Calu3 (cell line): Measurements from ENCODE around the gene MAGED1. TPM values are rescaled to one million over a fixed set of nuclear protein-coding genes. Genes with fewer than 3 reads are reported as not detected.

ENCODE experiments used
- BruUV-seq: library from RNA; stranded (reverse); fragments of 400-500 nt; replicated peaks from 2 replicates; lab custom pipeline; 2021; lab: Mats Ljungman, UMichigan
- CTCF ChIA-PET: fragments of 300-600 bp; sonication (Branson Sonifier 250); formaldehyde crosslinking; loops from one replicate; lab custom pipeline; 2022; ENCODE audit warnings: antibody characterized with exemption; lab: Charles Lee
- DNase-seq: peaks from one replicate; pipeline ENCODE4 v3.0.0; 2022
- H3K27ac Mint-ChIP-seq: one replicate; pipeline ENCODE4 v1.8.0; 2022; ENCODE audit warnings: mixed read lengths; ENCODE audit not compliant: unreplicated experiment
- H3K27me3 Mint-ChIP-seq: one replicate; pipeline ENCODE4 v1.8.0; 2022; ENCODE audit warnings: mixed read lengths; ENCODE audit not compliant: unreplicated experiment
- H3K36me3 Mint-ChIP-seq: one replicate; pipeline ENCODE4 v1.8.0; 2022; ENCODE audit warnings: mild to moderate bottlenecking, moderate library complexity, mixed read lengths; ENCODE audit not compliant: insufficient read depth, unreplicated experiment
- H3K4me1 Mint-ChIP-seq: one replicate; pipeline ENCODE4 v1.8.0; 2022; ENCODE audit warnings: mild to moderate bottlenecking, low read depth, mixed read lengths; ENCODE audit not compliant: unreplicated experiment
- H3K4me3 Mint-ChIP-seq: one replicate; pipeline ENCODE4 v1.8.0; 2022; ENCODE audit warnings: mild to moderate bottlenecking, low read depth, moderate library complexity, mixed read lengths; ENCODE audit not compliant: unreplicated experiment
- H3K9me3 Mint-ChIP-seq: one replicate; pipeline ENCODE4 v1.8.0; 2022; ENCODE audit warnings: low read depth, mixed read lengths; ENCODE audit not compliant: unreplicated experiment
- intact Hi-C: fragments of 100-400 bp; cut with micrococcal nuclease; formaldehyde crosslinking; loops from one replicate; pipeline ENCODE4 v1.10.0; 2022; ENCODE audit not compliant: unreplicated experiment
- total RNA-seq: library from RNA; stranded (reverse); gene quantifications from 2 replicates; pipeline ENCODE4 v1.2.3, GENCODE V29; 2022
- TF ChIP-seq, protein P1 (sequence below): fragments of 200-600 bp; IDR thresholded peaks from one replicate; pipeline ENCODE4 v1.8.0; 2022; ENCODE audit warnings: antibody characterized with exemption; ENCODE audit not compliant: unreplicated experiment

Gene MAGED1
- total RNA-seq, 1 experiment from 2014 or later: 107 TPM

- H3K27ac Mint-ChIP-seq: no peak overlapping the region
- no peaks in the 10 kb centered on the region for H3K9me3 Mint-ChIP-seq
- TF ChIP-seq, protein P1, sequence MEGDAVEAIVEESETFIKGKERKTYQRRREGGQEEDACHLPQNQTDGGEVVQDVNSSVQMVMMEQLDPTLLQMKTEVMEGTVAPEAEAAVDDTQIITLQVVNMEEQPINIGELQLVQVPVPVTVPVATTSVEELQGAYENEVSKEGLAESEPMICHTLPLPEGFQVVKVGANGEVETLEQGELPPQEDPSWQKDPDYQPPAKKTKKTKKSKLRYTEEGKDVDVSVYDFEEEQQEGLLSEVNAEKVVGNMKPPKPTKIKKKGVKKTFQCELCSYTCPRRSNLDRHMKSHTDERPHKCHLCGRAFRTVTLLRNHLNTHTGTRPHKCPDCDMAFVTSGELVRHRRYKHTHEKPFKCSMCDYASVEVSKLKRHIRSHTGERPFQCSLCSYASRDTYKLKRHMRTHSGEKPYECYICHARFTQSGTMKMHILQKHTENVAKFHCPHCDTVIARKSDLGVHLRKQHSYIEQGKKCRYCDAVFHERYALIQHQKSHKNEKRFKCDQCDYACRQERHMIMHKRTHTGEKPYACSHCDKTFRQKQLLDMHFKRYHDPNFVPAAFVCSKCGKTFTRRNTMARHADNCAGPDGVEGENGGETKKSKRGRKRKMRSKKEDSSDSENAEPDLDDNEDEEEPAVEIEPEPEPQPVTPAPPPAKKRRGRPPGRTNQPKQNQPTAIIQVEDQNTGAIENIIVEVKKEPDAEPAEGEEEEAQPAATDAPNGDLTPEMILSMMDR: no peak
- H3K36me3 Mint-ChIP-seq: peaks cover 9% of the 10 kb centered on the region
- intact Hi-C loops: no loop called here
- DNase-seq: no peak
- H3K4me3 Mint-ChIP-seq: no peak overlapping the region
- no peaks in the 10 kb centered on the region for H3K4me1 Mint-ChIP-seq
- no TSS peak for BruUV-seq
- H3K27me3 Mint-ChIP-seq: no peaks in the 10 kb centered on the region
- CTCF ChIA-PET: no interaction called here
Measured at GRCh38 chrX:51905711-51906110, 12.3 kb downstream of the MAGED1 start.

DNA sequence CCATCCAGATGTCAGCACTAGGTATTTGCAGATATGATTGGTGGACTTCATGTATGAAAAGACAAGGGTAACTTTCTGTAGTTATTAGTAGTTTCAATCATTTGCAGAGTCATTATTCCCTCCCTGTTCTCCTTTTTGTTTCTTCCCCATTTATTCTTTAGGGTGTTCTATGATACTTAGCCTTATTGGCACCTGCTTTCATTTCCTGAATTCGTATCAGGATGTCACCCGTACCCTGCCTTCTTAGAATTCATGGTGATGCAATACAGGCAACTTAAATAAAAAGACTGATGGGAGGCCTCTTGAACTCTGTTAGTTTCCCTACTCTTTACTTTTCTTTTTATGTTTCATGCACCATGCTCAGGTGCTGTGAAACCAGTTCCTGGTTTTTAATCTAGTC, 24.2 kb downstream of the MAGED1 start:
- no TSS peak for BruUV-seq
- intact Hi-C loops: no loop called here

GRCh38 chrX:51922561-51922960, 29.1 kb downstream of the MAGED1 start:
- intact Hi-C loops: no loop called here
- no peak for DNase-seq
- H3K9me3 Mint-ChIP-seq: no peaks in the 10 kb centered on the region
- BruUV-seq: no TSS peak
- H3K4me3 Mint-ChIP-seq: no peak overlapping the region
- H3K27ac Mint-ChIP-seq: no peak overlapping the region
- peaks cover 13% of the 10 kb centered on the region for H3K27me3 Mint-ChIP-seq
- no peaks in the 10 kb centered on the region for H3K36me3 Mint-ChIP-seq
- no peaks in the 10 kb centered on the region for H3K4me1 Mint-ChIP-seq
- CTCF ChIA-PET: no interaction called here
- TF ChIP-seq, protein P1: no peak

More for the DNA sequence above, 24.2 kb downstream of the MAGED1 start:
- Mint-ChIP-seq H3K4me1 (no peaks in the 10 kb centered on the region), H3K9me3 (no peaks in the 10 kb centered on the region), H3K4me3 (no peak overlapping the region), H3K36me3 (no peaks in the 10 kb centered on the region), H3K27me3 (peaks cover 12% of the 10 kb centered on the region), H3K27ac (no peak overlapping the region)
- TF ChIP-seq, protein P1: no peak
- CTCF ChIA-PET: no interaction called here
- no peak for DNase-seq

DNA sequence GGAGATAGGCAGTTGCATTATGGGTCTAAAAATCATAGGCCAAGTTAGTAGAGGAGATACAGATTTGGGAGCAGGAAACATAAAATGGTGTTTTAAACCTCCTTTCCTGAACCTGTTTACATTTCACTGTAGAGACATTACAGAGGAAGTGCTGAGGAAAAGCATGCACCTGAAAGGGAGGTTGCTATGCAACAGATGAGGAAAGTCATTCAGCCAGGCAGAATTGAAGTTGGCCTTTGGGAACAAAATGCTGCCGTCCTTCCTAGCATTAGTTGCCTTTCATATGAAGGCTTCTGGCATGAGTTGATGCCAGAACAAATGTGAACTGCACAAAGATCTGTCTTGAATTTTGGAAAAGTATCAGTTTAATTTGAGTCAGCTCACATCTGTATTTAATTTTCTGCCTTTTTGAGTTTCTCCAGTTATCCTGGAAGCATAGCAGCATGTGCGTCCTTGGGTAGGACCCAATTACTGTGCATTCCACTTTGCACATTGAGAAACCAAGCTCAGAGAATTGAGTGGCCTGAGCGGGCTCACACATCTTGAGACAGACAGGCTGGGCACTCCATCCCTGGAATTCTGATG, 38.2 kb downstream of the MAGED1 start:
- Mint-ChIP-seq H3K36me3 (no peaks in the 10 kb centered on the region), H3K27ac (no peak overlapping the region), H3K9me3 (no peaks in the 10 kb centered on the region), H3K4me3 (no peak overlapping the region), H3K4me1 (no peaks in the 10 kb centered on the region), H3K27me3 (peaks cover 14% of the 10 kb centered on the region)
- no peak for DNase-seq
- CTCF ChIA-PET: no interaction called here
- TF ChIP-seq, protein P1: no peak
- no TSS peak for BruUV-seq
- intact Hi-C loops: no loop called here

Other genes with a start within 250 kb of the MAGED1 start
- not detected in 2 replicates for gene CENPVL2, start 210.8 kb upstream of the MAGED1 start, total RNA-seq
- gene CENPVL1, start 183.1 kb upstream of the MAGED1 start, total RNA-seq: not detected in 2 replicates
- 38.1 and 48.5 TPM in 2 replicates for gene GSPT2, start 150.2 kb upstream of the MAGED1 start, total RNA-seq
- gene MAGED4B, start 175.6 kb downstream of the MAGED1 start, total RNA-seq: 8.7 and 13.6 TPM in 2 replicates